K562 (cell line): Measurements from ENCODE around the gene FKBP2. TPM values are rescaled to one million over a fixed set of nuclear protein-coding genes. Genes with fewer than 3 reads are reported as not detected.
A peak's percentile ranks its signal among the peaks of the same experiment; 100 is the strongest.

Experiments used
- ATAC-seq: fragments of 200-7000 bp; cut with Tn5 transposase; 3 replicates; pipeline ENCODE4 v1.9.1; 2020; ENCODE audit warnings: moderate library complexity
- BruUV-seq: library from RNA; stranded (reverse); fragments of 400-500 nt; replicated peaks from 2 replicates; lab custom pipeline; 2021; lab: Mats Ljungman, UMichigan
- CTCF ChIA-PET: fragments of 300-600 bp; formaldehyde crosslinking; extraction: SDS; loops from one replicate; lab custom pipeline; 2021; ENCODE audit warnings: low intra/inter-chr PET ratio; lab: Yijun Ruan, JAX
- POLR2A ChIA-PET: fragments of 300-600, 350-650 bp; sonication (Branson Sonifier 250); formaldehyde crosslinking; extraction: SDS; loops from one replicate; lab custom pipeline; 2021; ENCODE audit warnings: antibody characterized with exemption, inconsistent platforms; lab: Yijun Ruan, JAX
- DNase-seq, 4 experiments: peaks; one replicate each; pipeline versions ENCODE4 v3.0.0 to v3.0.0-alpha.2; 2011 to 2018; ENCODE audit warnings: low spot score in 3 of 4, mixed read lengths in 3 of 4; ENCODE audit errors: extremely low read depth in 1 of 4
- FAIRE-seq: peaks from 2 replicates; lab custom pipeline; 2011; peaks lifted over from hg19 to GRCh38; lab: Jason Lieb, UNC
- H2AFZ ChIP-seq: 2 replicates; pipeline ENCODE4 v1.6.0; 2011; ENCODE audit warnings: low read depth, low read length, control low read depth, inconsistent platforms
- H3K27ac ChIP-seq: fragments of 200-600 bp; 3 replicates; pipeline ENCODE4 v1.8.0; 2011; ENCODE audit warnings: low read depth, mild to moderate bottlenecking, control low read depth, inconsistent platforms, low read length, moderate library complexity, mixed read lengths; ENCODE audit errors: extremely low read depth
- H3K27me3 ChIP-seq, 2 experiments: fragments of 300-600 bp in 1 of 2; 2 replicates in 1 of 2; 3 replicates in 1 of 2; pipeline versions ENCODE4 v1.6.0 to v1.8.0; 2011; ENCODE audit warnings: inconsistent platforms in 2 of 2, low read length in 2 of 2, mild to moderate bottlenecking in 1 of 2, mixed read lengths in 1 of 2, moderate library complexity in 1 of 2; ENCODE audit not compliant: control insufficient read depth in 2 of 2, insufficient read depth in 2 of 2
- H3K36me3 ChIP-seq: fragments of 300-600 bp; 3 replicates; pipeline ENCODE4 v1.8.0; 2011; ENCODE audit warnings: mild to moderate bottlenecking, low read length, inconsistent platforms; ENCODE audit not compliant: control insufficient read depth, insufficient read depth
- H3K4me1 ChIP-seq, 2 experiments: fragments of 200-600 bp in 1 of 2; replicated peaks in 1 of 2; 2 replicates in 1 of 2; 3 replicates in 1 of 2; pipeline versions ENCODE4 v1.5.1 to v1.8.0; 2011; ENCODE audit warnings: inconsistent platforms in 2 of 2, low read length in 2 of 2, mild to moderate bottlenecking in 1 of 2, mixed read lengths in 1 of 2, moderate library complexity in 1 of 2; ENCODE audit not compliant: control insufficient read depth in 2 of 2, insufficient read depth in 2 of 2
- H3K4me2 ChIP-seq: 2 replicates; pipeline ENCODE4 v1.6.1; 2011; ENCODE audit warnings: low read length, control low read depth, inconsistent platforms, mixed read lengths; ENCODE audit not compliant: insufficient read depth
- H3K4me3 ChIP-seq: fragments of 200-600 bp; sonication (generic), shearing (Covaris generic); 2 replicates; pipeline ENCODE4 v1.5.1; 2016; ENCODE audit warnings: control low read depth, inconsistent platforms
- H3K79me2 ChIP-seq: fragments of 200-600 bp; 3 replicates; pipeline ENCODE4 v1.8.0; 2011; ENCODE audit warnings: low read length, inconsistent platforms; ENCODE audit not compliant: control insufficient read depth, insufficient read depth
- H3K9ac ChIP-seq, 2 experiments: 2 replicates each; pipeline versions ENCODE4 v1.6.0 to v1.6.1; 2011; ENCODE audit warnings: low read depth in 2 of 2, low read length in 2 of 2, control low read depth in 1 of 2, inconsistent platforms in 1 of 2, mild to moderate bottlenecking in 1 of 2, mixed read lengths in 1 of 2; ENCODE audit not compliant: insufficient read depth in 1 of 2
- H3K9me1 ChIP-seq: one replicate; pipeline ENCODE4 v1.6.0; 2011; ENCODE audit warnings: inconsistent platforms, mild to moderate bottlenecking, low read length, moderate library complexity; ENCODE audit not compliant: control insufficient read depth, insufficient read depth
- H3K9me3 ChIP-seq: replicated peaks from 2 replicates; pipeline ENCODE4 v1.5.1; 2011; ENCODE audit warnings: low read depth, low read length, inconsistent platforms; ENCODE audit not compliant: control insufficient read depth, insufficient read depth
- H4K20me1 ChIP-seq: replicated peaks from 2 replicates; pipeline ENCODE4 v1.6.1; 2011; ENCODE audit warnings: low read length, inconsistent platforms, mixed read lengths; ENCODE audit not compliant: control insufficient read depth, insufficient read depth
- CBX8 ChIP-seq: fragments of 200-600 bp; sonication (generic); IDR thresholded peaks from 2 replicates; pipeline ENCODE4 v1.6.1; 2012; ENCODE audit warnings: borderline replicate concordance, mixed run types, low read depth, mild to moderate bottlenecking, moderate library complexity, mixed read lengths, low read length, control low read depth, inconsistent platforms; ENCODE audit not compliant: poor library complexity, severe bottlenecking; ENCODE audit errors: extremely low read depth
- DPF2 ChIP-seq: fragments of 450-650 bp; IDR thresholded peaks from 2 replicates; pipeline ENCODE4 v1.6.1; 2016
- HNRNPLL ChIP-seq: fragments of 200-400 bp; formaldehyde crosslinking; IDR thresholded peaks from 2 replicates; pipeline ENCODE4 v1.6.1; 2017; ENCODE audit warnings: low read length, low read depth, mild to moderate bottlenecking; ENCODE audit not compliant: poor library complexity, severe bottlenecking
- KDM5B ChIP-seq: fragments of 200-600 bp; sonication (generic); IDR thresholded peaks from 2 replicates; pipeline ENCODE4 v1.6.1; 2012; ENCODE audit warnings: low read depth, mild to moderate bottlenecking, moderate library complexity, low read length, control low read depth, inconsistent platforms; ENCODE audit not compliant: insufficient replicate concordance
- NFATC3 ChIP-seq: fragments of 450-650 bp; IDR thresholded peaks from 2 replicates; pipeline ENCODE4 v1.6.1; 2017; ENCODE audit warnings: mild to moderate bottlenecking
- NR4A1 ChIP-seq, 2 experiments: fragments of 250-450 bp in 1 of 2; fragments of 450-650 bp in 1 of 2; sonication (Bioruptor Pico) in 1 of 2; IDR thresholded peaks; 2 replicates each; pipeline versions ENCODE4 v1.4.0 to v1.6.1; 2016 to 2020; ENCODE audit warnings: mild to moderate bottlenecking in 2 of 2, missing compliant biosample characterization in 1 of 2, missing genetic modification characterization in 1 of 2, moderate library complexity in 1 of 2
- PML ChIP-seq: IDR thresholded peaks from 2 replicates; pipeline ENCODE4 v1.6.1; 2012; ENCODE audit warnings: low read length, inconsistent platforms
- POLR3A ChIP-seq: IDR thresholded peaks from 2 replicates; pipeline ENCODE4 v1.6.1; 2011; ENCODE audit warnings: borderline replicate concordance, mild to moderate bottlenecking, moderate library complexity; ENCODE audit not compliant: insufficient read length, insufficient read depth; ENCODE audit errors: extremely low read depth
- RBBP5 ChIP-seq: fragments of 200-600 bp; sonication (generic); IDR thresholded peaks from 2 replicates; pipeline ENCODE4 v1.6.1; 2012; ENCODE audit warnings: borderline replicate concordance, mild to moderate bottlenecking, low read length, control low read depth, inconsistent platforms; ENCODE audit not compliant: insufficient read depth, poor library complexity, severe bottlenecking
- SP1 ChIP-seq: sonication (generic); formaldehyde crosslinking; IDR thresholded peaks from 2 replicates; pipeline ENCODE4 v1.8.1; 2022; ENCODE audit warnings: mild to moderate bottlenecking, missing genetic modification reagents
- TCFL5 ChIP-seq: fragments of 250-450 bp; sonication (Bioruptor Pico); conservative IDR thresholded peaks from 2 replicates; pipeline ENCODE4 v1.6.1; 2021; ENCODE audit warnings: mild to moderate bottlenecking, moderate library complexity, matching md5 sums
- ZBTB7A ChIP-seq: IDR thresholded peaks from 2 replicates; pipeline ENCODE4 v1.6.1; 2011; ENCODE audit warnings: low read depth, mild to moderate bottlenecking, low read length, moderate library complexity, borderline replicate concordance; ENCODE audit not compliant: control insufficient read depth
- ZNF232 ChIP-seq: sonication (generic); formaldehyde crosslinking; IDR thresholded peaks from 2 replicates; pipeline ENCODE4 v1.8.0; 2022; ENCODE audit warnings: mild to moderate bottlenecking, missing genetic modification reagents
- ZNF24 ChIP-seq: fragments of 450-650 bp; IDR thresholded peaks from 2 replicates; pipeline ENCODE4 v1.6.1; 2016
- ZNF696 ChIP-seq: fragments of 250-450 bp; sonication (Bioruptor Pico); conservative IDR thresholded peaks from 2 replicates; pipeline ENCODE4 v1.4.0; 2020; ENCODE audit warnings: mild to moderate bottlenecking, moderate library complexity
- WGBS: fragments of 100-300 bp; shearing (Covaris generic); methylation state at CpG from one replicate; pipeline ENCODE4 v1.1.6; 2016; ENCODE audit warnings: low coverage, mixed read lengths; ENCODE audit not compliant: insufficient coverage; ENCODE audit errors: missing lambda C conversion rate; 5-methylcytosine and 5-hydroxymethylcytosine counted together
- in situ Hi-C: fragments of 300-500 bp; cut with MboI; formaldehyde crosslinking; loops from 4 replicates; pipeline ENCODE4 v1.15.0; 2018; ENCODE audit warnings: inconsistent platforms, mixed read lengths
- intact Hi-C: fragments of 100-400 bp; cut with micrococcal nuclease; formaldehyde crosslinking; loops from 2 replicates; pipeline ENCODE4 v1.14.2; 2022
- polyA plus RNA-seq, 8 experiments: library from polyadenylated mRNA; depleted of rRNA in 4 of 8; stranded (reverse) in 5 of 8; unstranded in 3 of 8; fragments of >200 nt; fragmentation: Nextera tagmentation in 2 of 8; fragmentation: Illumina TruSeq in 1 of 8; extraction: Ambion mirVana in 2 of 8; extraction: Trizol in 1 of 8; gene quantifications; 2 replicates each; pipeline versions ENCODE4 v1.2.1 to v1.2.3, GENCODE V29; 2011 to 2014; ENCODE audit warnings: inconsistent platforms in 1 of 8, missing spikeins in 1 of 8
- total RNA-seq, 7 experiments: library from RNA; depleted of rRNA in 6 of 7; stranded (reverse); fragments of >200 nt in 6 of 7; fragmentation: Illumina TruSeq in 2 of 7; extraction: Trizol in 2 of 7; gene quantifications; 2 replicates each; pipeline versions ENCODE4 v1.2.1 to v1.2.3, GENCODE V29; 2011 to 2021; ENCODE audit warnings: low replicate concordance in 1 of 7
- TF ChIP-seq, protein P1 (sequence below): fragments of 450-650 bp; IDR thresholded peaks from 2 replicates; pipeline ENCODE4 v1.6.1; 2016; ENCODE audit warnings: antibody characterized with exemption

FKBP2 gene
- total and polyA plus RNA-seq, 9 of the 15 experiments (the other 6 are each of a cell fraction or from before 2014, with no cell fraction given): 3.5 to 151 (median 58.1) TPM

DNA sequence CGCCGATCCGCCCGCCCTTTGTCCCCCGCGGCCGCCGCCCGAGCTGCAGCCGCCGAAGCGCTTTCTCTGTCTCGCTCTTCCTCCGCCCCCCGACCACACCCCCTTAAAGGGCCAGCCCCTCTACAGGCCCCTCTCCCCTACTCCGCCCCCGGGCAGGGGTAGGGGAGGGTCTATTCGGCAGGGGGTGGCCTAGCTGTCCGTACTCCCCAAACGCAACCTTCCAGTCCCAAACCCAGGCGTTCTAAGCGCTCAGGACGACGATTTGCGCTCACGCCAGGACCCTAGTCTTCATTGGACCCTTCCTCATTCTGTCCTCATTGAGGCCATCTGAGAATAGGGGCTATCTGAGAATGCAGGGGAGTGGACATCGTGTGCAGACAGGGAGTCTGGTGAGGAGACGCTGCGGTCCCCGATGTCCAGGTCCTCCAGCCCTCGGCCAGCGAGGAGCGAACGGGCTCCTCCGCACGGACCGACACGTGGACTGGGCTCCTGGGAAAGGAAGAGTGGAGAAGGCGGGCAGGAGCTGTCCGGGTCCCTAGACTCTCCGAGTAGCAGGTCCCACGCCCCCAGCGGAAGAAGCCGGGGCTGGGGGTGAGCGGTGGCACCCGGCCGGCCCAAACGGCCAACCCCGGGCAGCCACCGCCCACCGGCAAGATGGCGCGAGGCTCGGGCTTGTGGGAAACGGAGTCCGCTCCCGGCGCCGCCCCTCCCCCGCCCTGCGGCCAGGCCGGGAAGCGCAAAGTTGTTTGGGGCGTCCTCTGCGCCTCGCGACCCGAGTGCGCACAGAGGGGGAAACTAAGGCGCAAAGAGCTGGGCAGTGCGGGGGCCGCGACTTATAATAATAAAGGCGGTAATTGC, 6.2 kb downstream of the FKBP2 start, which contains the start of gene PPP1R14B (continued):
- TF ChIP-seq, protein P1, sequence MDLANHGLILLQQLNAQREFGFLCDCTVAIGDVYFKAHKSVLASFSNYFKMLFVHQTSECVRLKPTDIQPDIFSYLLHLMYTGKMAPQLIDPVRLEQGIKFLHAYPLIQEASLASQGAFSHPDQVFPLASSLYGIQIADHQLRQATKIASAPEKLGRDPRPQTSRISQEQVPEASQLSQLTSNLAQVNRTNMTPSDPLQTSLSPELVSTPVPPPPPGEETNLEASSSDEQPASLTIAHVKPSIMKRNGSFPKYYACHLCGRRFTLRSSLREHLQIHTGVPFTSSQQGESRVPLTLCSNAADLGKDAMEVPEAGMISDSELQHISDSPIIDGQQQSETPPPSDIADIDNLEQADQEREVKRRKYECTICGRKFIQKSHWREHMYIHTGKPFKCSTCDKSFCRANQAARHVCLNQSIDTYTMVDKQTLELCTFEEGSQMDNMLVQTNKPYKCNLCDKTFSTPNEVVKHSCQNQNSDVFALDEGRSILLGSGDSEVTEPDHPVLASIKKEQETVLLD: peak; percentile 70; the same call in 1 of the 2 replicates
- peak; percentile 62 for TF ChIP-seq KDM5B

GRCh38 chr11:64247729-64248531, 7.0 kb downstream of the FKBP2 start:
- H2AFZ ChIP-seq: peak overlapping the region; percentile 71
- peak overlapping the region; percentile 85 for H3K27ac ChIP-seq
- peak overlapping the region; percentile 80 to 95 for H3K9ac ChIP-seq
- peaks cover 2% of the 10 kb centered on the region for H4K20me1 ChIP-seq
- POLR2A ChIA-PET: interaction anchor here (0.6 to 7.8 kb wide), 12 partner anchors 8 to 62 kb away, joined by 3 to 58 read pairs (median 4); partner anchors contain the start of genes FERMT3 and STIP1
- no TSS peak for BruUV-seq
- in situ Hi-C loops: no loop called here
- H3K4me3 ChIP-seq: peak overlapping the region; percentile 98
- intact Hi-C loops: loop anchor here (2.0 to 10.0 kb wide), 3 partner anchors 21 to 57 kb away; partner anchors contain the start of genes CATSPERZ, ESRRA and FERMT3
- H3K79me2 ChIP-seq: peaks cover 50% of the 10 kb centered on the region
- CTCF ChIA-PET: no interaction called here
- peak; percentile 18 for ATAC-seq
- H3K27me3 ChIP-seq: no peaks in the 10 kb centered on the region
- WGBS: 19% methylated on average over 30 of the region's 31 CpGs
- H3K36me3 ChIP-seq: peaks cover 32% of the 10 kb centered on the region
- no peak for DNase-seq
- H3K4me2 ChIP-seq: peak overlapping the region; percentile 87
- no peaks in the 10 kb centered on the region for H3K9me3 ChIP-seq
- no peaks in the 10 kb centered on the region for H3K9me1 ChIP-seq
- FAIRE-seq: peak; percentile 37
- peaks cover 42 to 92% of the 10 kb centered on the region in 2 experiments for H3K4me1 ChIP-seq
- TF ChIP-seq NFATC3 (no peak), PML (0 out of 2 replicates have a peak, but pooled peaks have one; percentile 24), RBBP5 (no peak), NR4A1 (CRISPR knock-in tag; IDR thresholded peaks at IDR 0.05) (no peak), NR4A1 (tag; IDR thresholded peaks at IDR 0.05) (0 out of 2 replicates have a peak, but pooled peaks have one; percentile 12), TCFL5 (CRISPR knock-in tag) (no peak), CBX8 (no peak), HNRNPLL (peak; percentile 17), SP1 (CRISPR knock-in tag) (no peak), ZBTB7A (0 out of 2 replicates have a peak, but pooled peaks have one; percentile 3), ZNF696 (CRISPR knock-in tag) (no peak), POLR3A (no peak), DPF2 (0 out of 2 replicates have a peak, but pooled peaks have one; percentile 14), ZNF24 (peak; percentile 90), ZNF232 (CRISPR knock-in tag) (no peak)
